SU-DHL-6 (cell line): ENCODE data around the gene KCNJ12.
"Not testable (repeated sequence)": the region's sequence is repeated elsewhere in the genome, so short reads cannot be mapped to it uniquely, and the experiment has no call there.

Experiments used
- EZH2phosphoT487 ChIP-seq: fragments of 200-600 bp; sonication (generic), shearing (Covaris generic); conservative IDR thresholded peaks from 2 replicates; pipeline ENCODE4 v1.6.1; 2018; ENCODE audit warnings: mild to moderate bottlenecking, antibody characterized with exemption, low read length, moderate library complexity, mixed read lengths
- TF ChIP-seq, protein P1 (sequence below): fragments of 200-600 bp; sonication (generic); IDR thresholded peaks from one replicate; pipeline ENCODE4 v1.5.1; 2017; ENCODE audit warnings: antibody characterized with exemption, mild to moderate bottlenecking, low read length, moderate library complexity; ENCODE audit not compliant: insufficient read depth, poor library complexity, severe bottlenecking

DNA sequence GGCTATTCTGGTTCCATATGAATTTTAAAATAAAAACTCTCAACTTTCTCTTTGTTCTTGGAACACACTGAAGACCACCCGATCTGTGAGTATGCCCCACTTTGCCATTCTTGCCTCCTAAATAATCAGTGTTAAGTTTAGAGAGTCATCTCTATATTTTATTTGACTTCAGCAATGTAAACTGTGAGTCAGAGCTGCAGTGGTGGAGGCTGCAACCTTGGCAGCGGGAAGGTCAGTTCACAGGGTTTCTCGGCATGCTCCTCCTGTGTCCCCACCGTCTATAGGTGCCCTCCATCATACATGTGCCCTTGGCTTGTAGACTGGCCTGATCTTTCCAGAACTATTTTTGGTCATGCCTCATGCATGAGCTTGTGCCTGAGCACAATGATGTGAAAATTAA lies 71.4 kb downstream of the KCNJ12 start:
- TF ChIP-seq, protein P1, sequence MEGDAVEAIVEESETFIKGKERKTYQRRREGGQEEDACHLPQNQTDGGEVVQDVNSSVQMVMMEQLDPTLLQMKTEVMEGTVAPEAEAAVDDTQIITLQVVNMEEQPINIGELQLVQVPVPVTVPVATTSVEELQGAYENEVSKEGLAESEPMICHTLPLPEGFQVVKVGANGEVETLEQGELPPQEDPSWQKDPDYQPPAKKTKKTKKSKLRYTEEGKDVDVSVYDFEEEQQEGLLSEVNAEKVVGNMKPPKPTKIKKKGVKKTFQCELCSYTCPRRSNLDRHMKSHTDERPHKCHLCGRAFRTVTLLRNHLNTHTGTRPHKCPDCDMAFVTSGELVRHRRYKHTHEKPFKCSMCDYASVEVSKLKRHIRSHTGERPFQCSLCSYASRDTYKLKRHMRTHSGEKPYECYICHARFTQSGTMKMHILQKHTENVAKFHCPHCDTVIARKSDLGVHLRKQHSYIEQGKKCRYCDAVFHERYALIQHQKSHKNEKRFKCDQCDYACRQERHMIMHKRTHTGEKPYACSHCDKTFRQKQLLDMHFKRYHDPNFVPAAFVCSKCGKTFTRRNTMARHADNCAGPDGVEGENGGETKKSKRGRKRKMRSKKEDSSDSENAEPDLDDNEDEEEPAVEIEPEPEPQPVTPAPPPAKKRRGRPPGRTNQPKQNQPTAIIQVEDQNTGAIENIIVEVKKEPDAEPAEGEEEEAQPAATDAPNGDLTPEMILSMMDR: not testable (repeated sequence)
- TF ChIP-seq EZH2phosphoT487: not testable (repeated sequence)
